Nucleus accumbens (tissue), 56 donors: ENCODE measurements around the gene ZNF426.

Experiments used
- DNase-seq, 56 donors: peaks; one replicate each; lab custom pipeline; 2025; lab: John Stamatoyannopoulos, UW

ZNF426 gene

GRCh38 chr19:9498183-9498902 is 40.1 kb downstream of the ZNF426 start, which contains the start of gene ZNF560:
TSS of gene ZNF560 (minus strand) at chr19:9498616. CDS start at chr19:9475313, 23,303 bp downstream.
- DNase-seq: peak in 1 of 56 donors; percentile 0

- DNase-seq: no peak
Observed at GRCh38 chr19:9494096-9494495, 44.3 kb downstream of the ZNF426 start.

- DNase-seq: no peak
Observed at GRCh38 chr19:9487016-9487415, 51.4 kb downstream of the ZNF426 start.

GRCh38 chr19:9485140-9485539 is 53.3 kb downstream of the ZNF426 start:
- DNase-seq: no peak

GRCh38 chr19:9474975-9475374 is 63.5 kb downstream of the ZNF426 start:
- DNase-seq: no peak
